Urinary bladder (tissue), 4 donors: ENCODE data around the gene NAB1. TPM values are rescaled to one million over a fixed set of nuclear protein-coding genes. Genes with fewer than 3 reads are reported as not detected.

Experiments
- DNase-seq: peaks from one replicate; pipeline ENCODE4 v3.0.0-alpha.2; 2015; ENCODE audit errors: extremely low spot score
- H3K27ac ChIP-seq: one replicate; pipeline ENCODE4 v1.5.1; 2013; ENCODE audit warnings: low read depth, mild to moderate bottlenecking, moderate library complexity
- H3K36me3 ChIP-seq: one replicate; pipeline ENCODE4 v1.6.1; 2013; ENCODE audit warnings: mild to moderate bottlenecking, moderate library complexity; ENCODE audit not compliant: insufficient read depth
- H3K4me1 ChIP-seq: one replicate; pipeline ENCODE4 v1.6.1; 2013; ENCODE audit warnings: mild to moderate bottlenecking, moderate library complexity; ENCODE audit not compliant: insufficient read depth
- H3K4me3 ChIP-seq: one replicate; pipeline ENCODE4 v1.5.1; 2013; ENCODE audit warnings: low read depth, low read length
- WGBS: extraction: QIAGEN DNeasy Blood & Tissue Kit; methylation state at CpG from one replicate; pipeline ENCODE4 v1.1.7; 2013; 5-methylcytosine and 5-hydroxymethylcytosine counted together
- polyA plus RNA-seq: library from polyadenylated mRNA; stranded (reverse); fragments of 200-250 nt; gene quantifications from one replicate; pipeline ENCODE4 v1.2.3, GENCODE V29; 2013
- total RNA-seq: library from RNA; depleted of rRNA; stranded (reverse); fragments of >200 nt; gene quantifications from one replicate; pipeline ENCODE4 v1.2.3, GENCODE V29; 2014
- donor health status: healthy with polysubstance abuse.
- donor health status: healthy.

Gene NAB1
- total and polyA plus RNA-seq, 2 donors = 21.0 to 141 TPM

DNA sequence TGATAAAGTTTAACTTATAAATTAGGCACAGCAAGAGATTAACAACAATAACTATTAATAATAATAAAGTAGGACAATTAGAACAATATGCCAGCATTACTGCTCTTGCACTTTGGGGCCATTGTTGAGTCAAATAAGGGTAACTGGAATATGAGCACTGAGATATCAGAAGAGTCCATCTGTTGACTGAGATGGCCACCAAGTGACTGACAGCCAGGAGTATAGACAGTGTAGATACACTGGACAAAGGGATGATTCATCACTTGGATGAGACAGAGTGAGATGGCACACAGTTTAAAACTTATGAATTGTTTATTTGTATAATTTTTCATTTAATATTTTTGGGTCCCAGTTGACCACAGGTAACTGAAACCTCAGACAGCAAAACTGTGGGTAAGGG lies 20.0 kb downstream of the NAB1 start:
- Histone ChIP-seq H3K36me3 (peaks cover 3% of the 10 kb centered on the region), H3K4me3 (no peak overlapping the region), H3K27ac (no peak overlapping the region), H3K4me1 (no peaks in the 10 kb centered on the region)
- no peak for DNase-seq

DNA sequence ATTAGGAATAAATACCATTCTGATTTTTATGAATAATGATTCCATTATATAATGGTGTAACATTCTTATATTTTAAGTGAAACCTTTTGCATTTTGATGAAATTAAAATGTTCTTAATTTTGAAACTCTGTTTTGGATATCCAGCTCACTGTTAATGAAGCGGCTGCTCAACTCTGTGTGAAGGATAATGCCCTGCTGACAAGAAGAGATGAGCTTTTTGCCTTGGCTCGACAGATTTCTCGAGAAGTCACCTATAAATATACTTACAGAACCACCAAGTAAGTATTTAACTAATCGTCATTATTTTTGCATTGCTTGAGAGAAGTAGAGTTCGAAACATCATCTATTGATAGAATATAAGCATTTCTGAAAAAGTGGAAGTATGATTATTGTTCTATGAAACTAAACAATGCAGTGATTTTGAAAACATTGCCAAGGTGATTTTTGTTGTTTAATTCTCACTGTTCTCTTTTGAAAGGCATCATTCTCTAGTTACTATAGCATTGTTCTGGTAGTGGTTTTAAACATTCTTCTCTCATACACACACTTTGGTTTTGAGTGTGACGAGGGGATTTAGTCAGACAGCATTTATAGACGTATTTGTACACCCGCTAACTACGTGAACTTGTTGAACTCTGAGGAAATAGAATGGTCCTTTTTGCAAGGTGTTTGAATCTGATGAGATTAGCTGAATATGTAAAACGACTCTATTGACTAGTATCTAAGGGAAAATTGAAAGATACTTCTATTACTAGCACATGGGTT lies 21.5 kb downstream of the NAB1 start:
- Histone ChIP-seq H3K4me3 (no peak overlapping the region), H3K27ac (no peak overlapping the region), H3K4me1 (no peaks in the 10 kb centered on the region), H3K36me3 (peaks cover 3% of the 10 kb centered on the region)
- 88% methylated on average over 10 of the region's 10 CpGs for WGBS
- DNase-seq = no peak

GRCh38 chr2:190674966-190675650 lies 26.2 kb downstream of the NAB1 start:
- H3K4me1 ChIP-seq = peaks cover 2% of the 10 kb centered on the region
- WGBS = 38% methylated on average over 1 of the region's 1 CpG
- H3K27ac ChIP-seq = no peak overlapping the region
- H3K36me3 ChIP-seq = peaks cover 3% of the 10 kb centered on the region
- no peak overlapping the region for H3K4me3 ChIP-seq
- DNase-seq = no peak

DNA sequence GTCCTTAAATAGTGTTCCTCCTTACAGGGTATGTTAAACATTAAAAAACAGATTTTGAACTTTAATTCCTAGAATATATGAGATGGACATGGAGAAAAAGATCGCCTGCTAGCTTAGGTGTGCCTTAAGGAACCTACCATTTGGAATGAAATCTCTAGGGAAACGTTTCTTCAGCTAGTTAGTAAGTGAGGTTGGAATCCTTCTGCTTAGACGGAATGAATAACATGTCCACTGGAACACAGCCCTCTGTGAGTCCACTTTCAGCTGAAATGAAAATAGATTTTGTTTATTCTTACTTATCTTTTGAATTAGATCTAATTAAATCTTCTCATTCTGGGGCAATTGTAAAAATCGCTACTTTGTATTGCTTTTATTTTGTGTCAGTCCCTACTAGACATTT lies 28.4 kb downstream of the NAB1 start:
- no peak for DNase-seq
- H3K27ac ChIP-seq = no peak overlapping the region
- peaks cover 2% of the 10 kb centered on the region for H3K4me1 ChIP-seq
- H3K4me3 ChIP-seq = no peak overlapping the region
- peaks cover 2% of the 10 kb centered on the region for H3K36me3 ChIP-seq
- 62% methylated on average over 4 of the region's 4 CpGs for WGBS

DNA sequence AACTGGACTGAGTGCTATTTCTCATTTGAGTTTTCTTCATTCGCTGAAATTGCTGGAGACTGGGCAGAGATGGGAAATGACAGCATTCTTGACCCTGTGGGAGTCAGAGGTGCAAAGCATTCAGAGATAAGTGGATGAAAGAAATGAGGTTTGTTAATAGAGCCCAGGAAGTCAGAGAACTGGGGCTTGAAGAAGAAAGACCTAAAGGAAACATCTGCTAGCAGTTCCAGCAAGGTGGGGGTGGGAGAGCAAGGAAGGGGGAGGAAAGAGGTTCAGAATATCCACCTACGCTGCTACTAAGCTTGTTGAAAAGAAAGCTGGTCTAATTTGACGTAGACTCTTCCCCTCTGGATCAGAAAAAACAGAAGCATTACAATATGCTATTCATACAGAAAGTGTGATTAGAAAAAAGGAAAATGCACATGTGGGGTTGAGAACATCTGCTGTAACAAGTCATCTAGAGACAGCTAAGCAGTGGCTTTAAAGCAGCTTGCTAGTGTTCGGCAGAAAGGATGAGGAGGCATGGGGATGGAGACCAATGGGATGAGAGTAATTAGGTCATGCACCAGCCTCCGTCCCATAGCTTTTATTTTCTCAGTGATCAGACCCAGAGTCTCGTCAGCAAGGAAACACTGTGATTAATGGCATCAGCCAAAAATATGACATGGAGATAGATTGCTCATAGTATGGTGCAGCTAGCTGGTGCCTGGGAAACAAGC lies 29.7 kb downstream of the NAB1 start:
- Histone ChIP-seq H3K4me1 (peaks cover 2% of the 10 kb centered on the region), H3K36me3 (peaks cover 2% of the 10 kb centered on the region), H3K4me3 (no peak overlapping the region), H3K27ac (no peak overlapping the region)
- 69% methylated on average over 6 of the region's 6 CpGs for WGBS
- no peak for DNase-seq

GRCh38 chr2:190679391-190679790 lies 30.5 kb downstream of the NAB1 start:
- DNase-seq = no peak
- H3K27ac ChIP-seq = no peak overlapping the region
- H3K4me3 ChIP-seq = no peak overlapping the region
- peaks cover 2% of the 10 kb centered on the region for H3K4me1 ChIP-seq
- 94% methylated on average over 1 of the region's 1 CpG for WGBS
- peaks cover 2% of the 10 kb centered on the region for H3K36me3 ChIP-seq

GRCh38 chr2:190679813-190680591 lies 31.1 kb downstream of the NAB1 start:
- DNase-seq = no peak
- Histone ChIP-seq H3K36me3 (peaks cover 2% of the 10 kb centered on the region), H3K4me3 (no peak overlapping the region), H3K27ac (no peak overlapping the region), H3K4me1 (peaks cover 2% of the 10 kb centered on the region)
- WGBS = 79% methylated on average over 12 of the region's 12 CpGs

- Histone ChIP-seq H3K36me3 (peaks cover 2% of the 10 kb centered on the region), H3K4me3 (no peak overlapping the region), H3K27ac (no peak overlapping the region), H3K4me1 (peaks cover 2% of the 10 kb centered on the region)
- DNase-seq = no peak
- 91% methylated on average over 5 of the region's 5 CpGs for WGBS
These were observed 33.3 kb downstream of the NAB1 start for GRCh38 chr2:190682168-190682567.

GRCh38 chr2:190683802-190684201 lies 34.9 kb downstream of the NAB1 start:
- DNase-seq = no peak
- WGBS = 55% methylated on average over 3 of the region's 3 CpGs

GRCh38 chr2:190684931-190685330 lies 36.0 kb downstream of the NAB1 start:
- no peaks in the 10 kb centered on the region for H3K4me1 ChIP-seq
- H3K4me3 ChIP-seq = no peak overlapping the region
- WGBS = 59% methylated on average over 2 of the region's 2 CpGs

More at GRCh38 chr2:190683802-190684201, 34.9 kb downstream of the NAB1 start:
- H3K27ac ChIP-seq = no peak overlapping the region
- peaks cover 2% of the 10 kb centered on the region for H3K4me1 ChIP-seq
- no peak overlapping the region for H3K4me3 ChIP-seq
- H3K36me3 ChIP-seq = peaks cover 3% of the 10 kb centered on the region

GRCh38 chr2:190685333-190685732 lies 36.5 kb downstream of the NAB1 start:
- WGBS = 88% methylated on average over 3 of the region's 3 CpGs
- no peak for DNase-seq
- H3K27ac ChIP-seq = no peak overlapping the region
- peaks cover 3% of the 10 kb centered on the region for H3K36me3 ChIP-seq
- H3K4me1 ChIP-seq = no peaks in the 10 kb centered on the region
- H3K4me3 ChIP-seq = no peak overlapping the region

More at GRCh38 chr2:190684931-190685330, 36.0 kb downstream of the NAB1 start:
- peaks cover 3% of the 10 kb centered on the region for H3K36me3 ChIP-seq
- H3K27ac ChIP-seq = no peak overlapping the region
- DNase-seq = no peak

DNA sequence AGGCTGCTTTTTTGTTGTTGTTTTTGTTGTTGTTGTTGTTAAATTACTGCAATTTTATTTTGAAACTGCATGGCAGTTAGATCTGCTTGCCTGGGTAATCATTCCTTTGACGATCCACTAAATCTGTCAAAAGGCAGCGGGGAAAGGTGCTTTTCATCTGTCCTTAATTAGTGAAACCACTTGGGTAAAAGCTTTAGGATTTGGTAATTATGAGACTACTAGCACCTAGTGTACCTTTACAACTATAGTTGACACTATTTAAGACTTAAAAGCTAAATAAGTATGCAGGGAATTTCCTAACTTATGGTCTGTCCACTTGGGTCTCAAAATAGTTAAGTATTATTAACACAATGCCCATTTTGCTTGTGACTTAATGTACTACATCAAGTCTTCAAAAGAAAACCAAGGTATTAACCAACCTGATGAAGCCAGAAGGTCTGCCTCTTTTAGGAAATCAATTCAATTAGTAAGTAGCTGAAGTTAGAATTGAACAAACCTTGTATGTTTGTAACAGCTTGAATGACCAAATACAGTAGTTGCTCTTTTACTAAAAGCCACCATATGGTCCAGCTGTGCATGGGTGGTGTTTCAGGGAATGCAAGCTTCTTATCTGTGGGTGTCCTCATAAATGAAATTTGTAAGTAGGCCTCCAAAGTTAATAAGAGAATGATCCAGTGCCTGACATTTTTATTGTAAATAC lies 44.8 kb downstream of the NAB1 start:
- no peak for DNase-seq
- H3K4me3 ChIP-seq = no peak overlapping the region
- no peak overlapping the region for H3K27ac ChIP-seq
- WGBS = 94% methylated on average over 2 of the region's 2 CpGs
- no peaks in the 10 kb centered on the region for H3K4me1 ChIP-seq
- no peaks in the 10 kb centered on the region for H3K36me3 ChIP-seq

GRCh38 chr2:190694479-190694878 lies 45.6 kb downstream of the NAB1 start:
- H3K4me1 ChIP-seq = no peaks in the 10 kb centered on the region
- no peak for DNase-seq
- no peaks in the 10 kb centered on the region for H3K36me3 ChIP-seq
- WGBS = 91% methylated on average over 11 of the region's 11 CpGs
- no peak overlapping the region for H3K27ac ChIP-seq
- H3K4me3 ChIP-seq = no peak overlapping the region
